ENCODE data around the gene MRPS10.

The MRPS10 gene

GRCh38 chr6:42230345-42231321, 13.0 kb upstream of the MRPS10 start:
- DNase-seq, result no peak
- Histone ChIP-seq H3K4me1 (no peaks in the 10 kb centered on the region), H3K36me3 (peaks cover 0 to 18% (median under 1%) of the 10 kb centered on the region in 3 donors), H3K4me3 (no peak overlapping the region), H3K9me3 (no peaks in the 10 kb centered on the region), H3K27ac (no peak overlapping the region), H3K27me3 (no peaks in the 10 kb centered on the region)
- TF ChIP-seq CTCF (IDR thresholded peaks at IDR 0.05), result no peak
- intact Hi-C loops (cut with DNase I; ENCODE audit: low total_unique reads), result no loop called here

- Histone ChIP-seq H3K9me3 (no peaks in the 10 kb centered on the region), H3K4me3 (no peak overlapping the region), H3K27me3 (no peaks in the 10 kb centered on the region), H3K27ac (no peak overlapping the region), H3K36me3 (peaks cover 0 to 17% (median 0%) of the 10 kb centered on the region in 3 donors), H3K4me1 (no peaks in the 10 kb centered on the region)
- no peak for DNase-seq
- TF ChIP-seq CTCF (IDR thresholded peaks at IDR 0.05), result no peak
- intact Hi-C loops (cut with DNase I; ENCODE audit: low total_unique reads), result loop anchor here (10.0 kb wide), 1 partner anchor 295 kb away; no protein-coding TSS in a partner anchor
These were observed 12.0 kb upstream of the MRPS10 start for GRCh38 chr6:42229506-42230119.

GRCh38 chr6:42228305-42228704, 10.6 kb upstream of the MRPS10 start:
- Histone ChIP-seq H3K27me3 (no peaks in the 10 kb centered on the region), H3K4me3 (no peak overlapping the region), H3K27ac (no peak overlapping the region), H3K4me1 (no peaks in the 10 kb centered on the region), H3K9me3 (no peaks in the 10 kb centered on the region), H3K36me3 (peaks cover 0 to 17% (median 0%) of the 10 kb centered on the region in 3 donors)
- intact Hi-C loops (cut with DNase I; ENCODE audit: low total_unique reads), result loop anchor here (10.0 kb wide), 1 partner anchor 294 kb away; no protein-coding TSS in a partner anchor
- TF ChIP-seq CTCF (IDR thresholded peaks at IDR 0.05), result no peak
- DNase-seq, result no peak

GRCh38 chr6:42227173-42227850, 9.7 kb upstream of the MRPS10 start:
- no peak for DNase-seq
- Histone ChIP-seq H3K27ac (no peak overlapping the region), H3K27me3 (no peaks in the 10 kb centered on the region), H3K4me3 (no peak overlapping the region), H3K36me3 (peaks cover 0 to 17% (median 0%) of the 10 kb centered on the region in 3 donors), H3K9me3 (no peaks in the 10 kb centered on the region), H3K4me1 (no peaks in the 10 kb centered on the region)
- intact Hi-C loops (cut with DNase I; ENCODE audit: low total_unique reads), result loop anchor here (10.0 kb wide), 1 partner anchor 293 kb away; no protein-coding TSS in a partner anchor
- TF ChIP-seq CTCF (IDR thresholded peaks at IDR 0.05), result no peak

- Histone ChIP-seq H3K27me3 (no peaks in the 10 kb centered on the region), H3K9me3 (no peaks in the 10 kb centered on the region), H3K4me3 (no peak overlapping the region), H3K36me3 (peaks cover 0 to 17% (median 0%) of the 10 kb centered on the region in 3 donors), H3K27ac (no peak overlapping the region), H3K4me1 (no peaks in the 10 kb centered on the region)
- no peak for DNase-seq
- no peak for TF ChIP-seq CTCF (IDR thresholded peaks at IDR 0.05)
- intact Hi-C loops (cut with DNase I; ENCODE audit: low total_unique reads), result loop anchor here (10.0 kb wide), 1 partner anchor 292 kb away; no protein-coding TSS in a partner anchor
These were observed 9.0 kb upstream of the MRPS10 start for GRCh38 chr6:42226645-42227143.

Measured in tibial artery (tissue), 4 donors.